PFSK-1 (cell line): ENCODE results near the gene CD300LD.

Source experiments
- FOXP2 ChIP-seq: optimal IDR thresholded peaks from 2 replicates; pipeline ENCODE3; 2011; ENCODE audit warnings: borderline replicate concordance, control low read depth, inconsistent platforms; ENCODE audit not compliant: insufficient read depth; ENCODE audit errors: extremely low read length, extremely low read depth
- POLR2AphosphoS5 ChIP-seq: IDR thresholded peaks from 2 replicates; pipeline ENCODE4 v1.6.1; 2012; ENCODE audit warnings: low read depth, mild to moderate bottlenecking, control low read depth, low read length, moderate library complexity
- SIN3A ChIP-seq: IDR thresholded peaks from 2 replicates; pipeline ENCODE4 v1.6.1; 2012; ENCODE audit warnings: mild to moderate bottlenecking, low read length, moderate library complexity, borderline replicate concordance; ENCODE audit not compliant: insufficient read depth
- TAF1 ChIP-seq: IDR thresholded peaks from 2 replicates; pipeline ENCODE4 v1.6.1; 2012; ENCODE audit warnings: low read length, control low read depth, borderline replicate concordance; ENCODE audit not compliant: insufficient read depth
- TF ChIP-seq, protein P1 (sequence below), 2 experiments: IDR thresholded peaks; 2 replicates each; pipeline versions ENCODE4 v1.6.1 to v1.8.0; 2011 to 2012; ENCODE audit warnings: low read depth in 2 of 2, low read length in 2 of 2, control low read depth in 1 of 2, inconsistent platforms in 1 of 2, mild to moderate bottlenecking in 1 of 2, moderate library complexity in 1 of 2; ENCODE audit not compliant: insufficient read depth in 1 of 2

Gene CD300LD

GRCh38 chr17:74603037-74603635, 11.1 kb upstream of the CD300LD start:
- no peak for TF ChIP-seq FOXP2

DNA sequence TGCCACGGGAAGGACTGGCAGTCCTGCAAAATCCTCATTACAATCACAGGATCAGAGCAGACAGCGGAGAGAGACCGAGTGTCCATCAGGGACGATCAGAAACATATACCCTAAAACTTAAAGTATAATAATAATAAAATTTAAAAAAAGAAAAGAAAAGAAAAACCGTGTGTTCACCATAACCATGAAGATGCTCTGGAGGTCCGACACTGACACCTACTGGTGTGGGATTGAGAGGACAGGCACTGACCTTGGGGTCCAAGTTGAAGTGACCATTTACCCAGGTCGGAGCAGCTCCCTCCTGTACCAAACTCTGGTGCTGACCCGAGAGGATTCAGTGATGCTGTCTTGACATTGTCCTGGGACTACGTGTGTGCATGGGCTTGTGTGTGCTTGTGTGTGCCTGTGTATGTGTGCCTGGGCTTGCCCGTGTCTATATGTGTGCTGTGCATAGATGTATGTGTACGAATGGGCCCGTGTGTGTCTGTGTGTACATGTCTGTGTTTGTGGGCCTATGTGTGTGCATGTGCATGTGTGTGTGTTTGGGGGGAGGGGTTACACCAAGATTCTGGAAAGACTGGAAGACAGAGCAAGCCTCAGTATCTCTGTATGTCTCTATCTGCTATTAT, 10.0 kb upstream of the CD300LD start:
- TF ChIP-seq SIN3A: no peak
- TF ChIP-seq, protein P1, sequence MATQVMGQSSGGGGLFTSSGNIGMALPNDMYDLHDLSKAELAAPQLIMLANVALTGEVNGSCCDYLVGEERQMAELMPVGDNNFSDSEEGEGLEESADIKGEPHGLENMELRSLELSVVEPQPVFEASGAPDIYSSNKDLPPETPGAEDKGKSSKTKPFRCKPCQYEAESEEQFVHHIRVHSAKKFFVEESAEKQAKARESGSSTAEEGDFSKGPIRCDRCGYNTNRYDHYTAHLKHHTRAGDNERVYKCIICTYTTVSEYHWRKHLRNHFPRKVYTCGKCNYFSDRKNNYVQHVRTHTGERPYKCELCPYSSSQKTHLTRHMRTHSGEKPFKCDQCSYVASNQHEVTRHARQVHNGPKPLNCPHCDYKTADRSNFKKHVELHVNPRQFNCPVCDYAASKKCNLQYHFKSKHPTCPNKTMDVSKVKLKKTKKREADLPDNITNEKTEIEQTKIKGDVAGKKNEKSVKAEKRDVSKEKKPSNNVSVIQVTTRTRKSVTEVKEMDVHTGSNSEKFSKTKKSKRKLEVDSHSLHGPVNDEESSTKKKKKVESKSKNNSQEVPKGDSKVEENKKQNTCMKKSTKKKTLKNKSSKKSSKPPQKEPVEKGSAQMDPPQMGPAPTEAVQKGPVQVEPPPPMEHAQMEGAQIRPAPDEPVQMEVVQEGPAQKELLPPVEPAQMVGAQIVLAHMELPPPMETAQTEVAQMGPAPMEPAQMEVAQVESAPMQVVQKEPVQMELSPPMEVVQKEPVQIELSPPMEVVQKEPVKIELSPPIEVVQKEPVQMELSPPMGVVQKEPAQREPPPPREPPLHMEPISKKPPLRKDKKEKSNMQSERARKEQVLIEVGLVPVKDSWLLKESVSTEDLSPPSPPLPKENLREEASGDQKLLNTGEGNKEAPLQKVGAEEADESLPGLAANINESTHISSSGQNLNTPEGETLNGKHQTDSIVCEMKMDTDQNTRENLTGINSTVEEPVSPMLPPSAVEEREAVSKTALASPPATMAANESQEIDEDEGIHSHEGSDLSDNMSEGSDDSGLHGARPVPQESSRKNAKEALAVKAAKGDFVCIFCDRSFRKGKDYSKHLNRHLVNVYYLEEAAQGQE (IDR thresholded peaks at IDR 0.05; ENCODE audit: insufficient read depth in 1 of 2, low read depth in 2 of 2, low read length in 2 of 2): no peak
- no peak for TF ChIP-seq FOXP2
- TF ChIP-seq POLR2AphosphoS5: no peak
- no peak for TF ChIP-seq TAF1

GRCh38 chr17:74599448-74599939, 7.4 kb upstream of the CD300LD start:
- TF ChIP-seq, protein P1 (IDR thresholded peaks at IDR 0.05; ENCODE audit: insufficient read depth in 1 of 2, low read depth in 2 of 2, low read length in 2 of 2): no peak
- no peak for TF ChIP-seq FOXP2
- TF ChIP-seq POLR2AphosphoS5: no peak
- no peak for TF ChIP-seq TAF1
- no peak for TF ChIP-seq SIN3A

- no peak for TF ChIP-seq TAF1
- TF ChIP-seq POLR2AphosphoS5: no peak
- TF ChIP-seq, protein P1 (IDR thresholded peaks at IDR 0.05; ENCODE audit: insufficient read depth in 1 of 2, low read depth in 2 of 2, low read length in 2 of 2): no peak
- TF ChIP-seq SIN3A: no peak
- TF ChIP-seq FOXP2: no peak
Observed at GRCh38 chr17:74599023-74599399, 6.9 kb upstream of the CD300LD start.

DNA sequence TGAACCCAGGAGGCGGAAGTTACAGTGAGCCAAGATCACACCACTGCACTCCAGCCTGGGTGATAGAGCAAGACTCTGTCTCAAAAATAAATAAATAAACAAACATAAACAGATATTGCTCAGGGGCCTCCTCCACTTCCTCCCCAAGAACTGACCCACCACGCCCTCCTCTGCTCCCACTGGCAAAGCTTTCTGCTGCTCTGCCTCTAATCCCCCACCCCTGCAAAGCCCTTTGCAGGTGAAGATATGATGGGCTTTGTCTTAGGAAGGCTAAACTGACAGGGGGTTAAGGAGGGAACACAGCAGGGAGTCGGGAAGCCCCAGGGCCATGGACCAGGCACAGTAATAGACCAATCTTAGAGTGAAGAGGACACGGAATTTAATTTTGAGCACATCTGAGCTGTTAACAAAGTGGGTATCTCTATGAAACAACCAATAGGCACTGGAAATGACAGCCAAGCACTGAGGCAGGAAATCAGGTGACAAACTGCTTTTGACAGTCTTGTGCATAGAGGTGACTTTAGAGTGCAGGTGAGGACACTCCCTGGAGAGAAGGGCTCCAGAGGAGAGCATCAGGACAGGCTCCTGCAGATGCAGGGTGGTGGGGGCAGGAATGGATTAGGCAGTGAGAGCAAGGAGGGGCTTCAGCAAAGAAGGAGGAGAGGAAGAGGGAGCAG, 6.4 kb upstream of the CD300LD start:
- TF ChIP-seq SIN3A (no peak), POLR2AphosphoS5 (no peak), FOXP2 (no peak), TAF1 (no peak)
- TF ChIP-seq, protein P1 (IDR thresholded peaks at IDR 0.05; ENCODE audit: insufficient read depth in 1 of 2, low read depth in 2 of 2, low read length in 2 of 2): no peak
